Endodermal cell (in vitro differentiated cells): ENCODE results near the gene BRCA2. TPM values are rescaled to one million over a fixed set of nuclear protein-coding genes. Genes with fewer than 3 reads are reported as not detected.

Source experiments
- DNase-seq: peaks from one replicate; pipeline ENCODE4 v3.0.0-alpha.2; 2017
- H3K27ac ChIP-seq: 2 replicates; pipeline ENCODE4 v1.5.1; 2013; ENCODE audit warnings: mild to moderate bottlenecking, low read depth, low read length, moderate library complexity
- H3K27me3 ChIP-seq: 2 replicates; pipeline ENCODE4 v1.6.1; 2013; ENCODE audit warnings: mild to moderate bottlenecking, low read length, moderate library complexity; ENCODE audit not compliant: insufficient read depth, control insufficient read depth, poor library complexity, severe bottlenecking
- H3K36me3 ChIP-seq: 2 replicates; pipeline ENCODE4 v1.7.0; 2013; ENCODE audit warnings: mild to moderate bottlenecking, low read length, moderate library complexity; ENCODE audit not compliant: control insufficient read depth, insufficient read depth
- H3K4me1 ChIP-seq: one replicate; pipeline ENCODE4 v1.7.0; 2013; ENCODE audit warnings: low read length; ENCODE audit not compliant: control insufficient read depth, insufficient read depth
- H3K4me3 ChIP-seq: 2 replicates; pipeline ENCODE4 v1.5.1; 2013; ENCODE audit warnings: mild to moderate bottlenecking, low read length, moderate library complexity
- H3K9ac ChIP-seq: 2 replicates; pipeline ENCODE4 v1.6.1; 2013; ENCODE audit warnings: mild to moderate bottlenecking, low read length, moderate library complexity; ENCODE audit not compliant: poor library complexity, severe bottlenecking; ENCODE audit errors: extremely low read depth
- H3K9me3 ChIP-seq: 2 replicates; pipeline ENCODE4 v1.6.1; 2013; ENCODE audit warnings: mild to moderate bottlenecking, low read length, moderate library complexity; ENCODE audit not compliant: control insufficient read depth
- H3K27ac Mint-ChIP-seq: 2 replicates; pipeline ENCODE4 v1.8.0; 2020; ENCODE audit warnings: mixed read lengths
- H3K27me3 Mint-ChIP-seq: 2 replicates; pipeline ENCODE4 v1.8.0; 2021; ENCODE audit warnings: mild to moderate bottlenecking, mixed read lengths; ENCODE audit not compliant: insufficient read depth
- H3K36me3 Mint-ChIP-seq: 2 replicates; pipeline ENCODE4 v1.8.0; 2020; ENCODE audit warnings: low read depth, mixed read lengths
- H3K4me1 Mint-ChIP-seq: 2 replicates; pipeline ENCODE4 v1.8.0; 2020; ENCODE audit warnings: mixed read lengths
- H3K4me3 Mint-ChIP-seq: 2 replicates; pipeline ENCODE4 v1.8.0; 2020; ENCODE audit warnings: mild to moderate bottlenecking, moderate library complexity, mixed read lengths
- H3K9me3 Mint-ChIP-seq: 2 replicates; pipeline ENCODE4 v1.8.0; 2020; ENCODE audit warnings: mild to moderate bottlenecking, mixed read lengths
- WGBS, 2 experiments: methylation state at CpG; one replicate each; pipeline versions ENCODE4 v1.1.5 to v1.1.7; 2013; ENCODE audit warnings: missing lambda C conversion rate in 2 of 2, mixed read lengths in 1 of 2; ENCODE audit not compliant: insufficient coverage in 1 of 2, insufficient read length in 1 of 2; 5-methylcytosine and 5-hydroxymethylcytosine counted together
- total RNA-seq, 2 donors: library from RNA; stranded (reverse); fragmentation: NEBNext Ultra II Directional in 1 of 2; extraction: Animal tissue kit (Norgen Biotek cat#: 25700) in 1 of 2; gene quantifications; 2 replicates in 1 of 2; 3 replicates in 1 of 2; pipeline ENCODE4 v1.2.1, GENCODE V29; 2021
- TF ChIP-seq, protein P1 (sequence below): fragments of 200-600 bp; sonication (generic); conservative IDR thresholded peaks from 2 replicates; pipeline ENCODE4 v1.5.0; 2021; ENCODE audit warnings: antibody characterized with exemption, mild to moderate bottlenecking

Gene BRCA2
- total RNA-seq, 2 donors from 2014 or later: 25.7 to 27.8 TPM

DNA sequence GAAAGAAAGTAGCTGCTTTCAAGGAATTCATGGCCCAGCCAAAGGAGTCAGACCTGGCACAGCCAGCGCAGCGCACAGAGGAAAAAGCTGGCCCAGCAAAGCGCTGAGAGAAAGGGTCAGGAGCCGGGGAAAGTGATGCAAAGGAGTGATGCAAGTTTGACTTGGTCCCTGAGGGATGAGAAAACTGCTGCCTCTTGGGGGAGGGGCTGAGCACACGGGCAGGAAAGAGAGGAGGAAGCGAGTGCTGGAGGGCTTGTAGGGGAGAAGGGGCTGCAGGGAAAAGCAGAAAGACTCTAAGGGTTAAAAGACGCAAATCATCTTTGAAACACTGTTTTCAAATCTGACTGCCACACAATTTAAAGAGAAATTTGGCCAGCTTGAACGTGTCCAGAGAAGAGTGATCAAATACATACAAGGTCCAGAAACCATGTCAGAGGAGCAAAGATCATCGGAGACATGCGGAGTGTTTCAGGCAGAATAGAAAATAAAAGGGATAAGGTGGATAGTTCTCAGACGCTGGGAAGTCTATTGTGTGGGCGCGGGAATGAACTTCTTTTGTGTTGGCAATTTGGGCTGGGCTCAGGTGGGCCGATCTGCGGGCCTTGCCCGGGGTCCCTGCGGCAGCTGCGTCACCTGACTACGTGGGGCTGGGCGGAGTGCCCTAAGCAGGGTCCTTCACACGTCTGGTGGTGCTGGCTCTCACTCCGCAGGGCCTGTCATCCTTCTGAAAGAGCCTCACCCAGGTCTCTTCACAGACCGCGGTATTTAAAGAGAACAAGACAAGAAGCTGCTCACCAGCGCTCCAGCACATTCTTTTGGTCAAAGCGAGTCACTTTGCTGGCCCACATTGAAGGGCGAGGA, 94.5 kb downstream of the BRCA2 start:
- peak; percentile 88 for DNase-seq
- Histone ChIP-seq H3K9me3 (no peaks in the 10 kb centered on the region), H3K36me3 (no peaks in the 10 kb centered on the region), H3K9ac (no peak overlapping the region), H3K27me3 (peaks cover 29% of the 10 kb centered on the region), H3K4me1 (peaks cover 3% of the 10 kb centered on the region), H3K4me3 (peak overlapping the region; percentile 76), H3K27ac (no peak overlapping the region)
- Mint-ChIP-seq H3K4me3 (peak overlapping the region; percentile 60), H3K36me3 (no peaks in the 10 kb centered on the region), H3K9me3 (no peaks in the 10 kb centered on the region), H3K27me3 (peaks cover 19% of the 10 kb centered on the region), H3K4me1 (peaks cover 13% of the 10 kb centered on the region), H3K27ac (peak overlapping the region; percentile 42)
- WGBS, 2 experiments: 16% methylated on average over 15 to 27 of the region's 27 CpGs
- TF ChIP-seq, protein P1, sequence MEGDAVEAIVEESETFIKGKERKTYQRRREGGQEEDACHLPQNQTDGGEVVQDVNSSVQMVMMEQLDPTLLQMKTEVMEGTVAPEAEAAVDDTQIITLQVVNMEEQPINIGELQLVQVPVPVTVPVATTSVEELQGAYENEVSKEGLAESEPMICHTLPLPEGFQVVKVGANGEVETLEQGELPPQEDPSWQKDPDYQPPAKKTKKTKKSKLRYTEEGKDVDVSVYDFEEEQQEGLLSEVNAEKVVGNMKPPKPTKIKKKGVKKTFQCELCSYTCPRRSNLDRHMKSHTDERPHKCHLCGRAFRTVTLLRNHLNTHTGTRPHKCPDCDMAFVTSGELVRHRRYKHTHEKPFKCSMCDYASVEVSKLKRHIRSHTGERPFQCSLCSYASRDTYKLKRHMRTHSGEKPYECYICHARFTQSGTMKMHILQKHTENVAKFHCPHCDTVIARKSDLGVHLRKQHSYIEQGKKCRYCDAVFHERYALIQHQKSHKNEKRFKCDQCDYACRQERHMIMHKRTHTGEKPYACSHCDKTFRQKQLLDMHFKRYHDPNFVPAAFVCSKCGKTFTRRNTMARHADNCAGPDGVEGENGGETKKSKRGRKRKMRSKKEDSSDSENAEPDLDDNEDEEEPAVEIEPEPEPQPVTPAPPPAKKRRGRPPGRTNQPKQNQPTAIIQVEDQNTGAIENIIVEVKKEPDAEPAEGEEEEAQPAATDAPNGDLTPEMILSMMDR: no peak

DNA sequence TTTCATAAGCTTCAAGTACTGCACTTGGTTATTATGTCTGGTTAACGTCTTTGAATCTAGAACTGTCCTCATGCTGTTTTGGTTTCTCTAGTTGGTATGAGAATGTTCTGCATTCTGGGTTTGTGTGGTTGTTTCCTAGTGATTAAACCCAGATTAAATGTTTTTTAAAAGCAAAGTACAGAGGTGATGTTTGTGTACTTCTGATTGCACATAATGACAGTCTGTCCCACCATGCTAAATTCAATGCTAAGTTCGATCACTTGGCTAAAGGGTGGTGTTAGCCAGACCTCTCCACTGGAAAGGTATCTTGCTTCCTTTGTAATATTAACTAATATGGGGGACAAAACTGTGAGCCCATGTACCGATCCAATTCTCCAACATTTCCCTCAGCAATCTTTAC, 98.0 kb downstream of the BRCA2 start:
- no peak for DNase-seq
- Mint-ChIP-seq H3K36me3 (peaks cover 8% of the 10 kb centered on the region), H3K27me3 (peaks cover 16% of the 10 kb centered on the region), H3K4me3 (no peak overlapping the region), H3K4me1 (peaks cover 13% of the 10 kb centered on the region), H3K27ac (no peak overlapping the region), H3K9me3 (peaks cover 14% of the 10 kb centered on the region)
- no peak overlapping the region for H3K27ac ChIP-seq
- H3K4me3 ChIP-seq: no peak overlapping the region
- H3K27me3 ChIP-seq: peaks cover 24% of the 10 kb centered on the region
- no peaks in the 10 kb centered on the region for H3K36me3 ChIP-seq
- 83 to 93% methylated on average over 2 to 3 of the region's 3 CpGs for WGBS, 2 experiments
- H3K4me1 ChIP-seq: peaks cover 3% of the 10 kb centered on the region
- H3K9ac ChIP-seq: no peak overlapping the region
- peaks cover 4% of the 10 kb centered on the region for H3K9me3 ChIP-seq
- TF ChIP-seq, protein P1: no peak

DNA sequence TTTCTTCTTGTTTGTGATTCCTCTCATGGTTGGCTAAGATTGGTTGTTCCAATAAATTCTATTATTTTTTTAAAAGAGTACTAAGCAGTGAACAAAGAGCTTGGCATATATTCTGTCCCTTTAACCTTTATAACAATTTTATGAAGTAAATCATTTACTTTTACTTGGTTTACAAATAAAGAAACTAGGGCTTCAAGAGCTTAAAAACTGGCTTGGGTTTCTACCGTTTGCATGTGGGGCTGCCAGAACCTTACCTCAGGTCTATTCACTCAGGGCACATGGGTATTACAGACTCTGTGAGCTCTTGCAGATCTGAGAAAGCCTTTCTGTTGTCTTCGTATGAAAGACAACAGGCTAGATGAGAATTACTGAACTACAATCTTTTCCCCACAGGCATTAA, 99.3 kb downstream of the BRCA2 start:
- 86 to 100% methylated on average over 1 to 2 of the region's 2 CpGs for WGBS, 2 experiments
- DNase-seq: no peak
- Mint-ChIP-seq H3K36me3 (peaks cover 15% of the 10 kb centered on the region), H3K4me3 (no peak overlapping the region), H3K27ac (no peak overlapping the region), H3K4me1 (peaks cover 7% of the 10 kb centered on the region), H3K27me3 (peaks cover 7% of the 10 kb centered on the region), H3K9me3 (peaks cover 25% of the 10 kb centered on the region)
- H3K36me3 ChIP-seq: no peaks in the 10 kb centered on the region
- H3K27me3 ChIP-seq: peaks cover 13% of the 10 kb centered on the region
- TF ChIP-seq, protein P1: no peak
- H3K9ac ChIP-seq: no peak overlapping the region
- peaks cover under 1% of the 10 kb centered on the region for H3K4me1 ChIP-seq
- no peak overlapping the region for H3K27ac ChIP-seq
- peaks cover 5% of the 10 kb centered on the region for H3K9me3 ChIP-seq
- H3K4me3 ChIP-seq: no peak overlapping the region
